PC-3 (cell line): ENCODE data around the gene NTRK1. TPM values are rescaled to one million over a fixed set of nuclear protein-coding genes. Genes with fewer than 3 reads are reported as not detected.

Source experiments
- ATAC-seq: fragments of 200-7000 bp; cut with Tn5 transposase; 2 replicates; pipeline ENCODE4 v1.9.1; 2020; ENCODE audit warnings: mild to moderate bottlenecking, moderate library complexity
- BruUV-seq: library from RNA; stranded (reverse); fragments of 400-500 nt; replicated peaks from 2 replicates; lab custom pipeline; 2021; lab: Mats Ljungman, UMichigan
- CTCF ChIA-PET: fragments of 300-600 bp; sonication (Branson Sonifier 250); formaldehyde crosslinking; loops from one replicate; lab custom pipeline; 2022; ENCODE audit warnings: antibody characterized with exemption; lab: Charles Lee
- POLR2A ChIA-PET: fragments of 300-600 bp; sonication (Branson Sonifier 250); formaldehyde crosslinking; loops from one replicate; lab custom pipeline; 2022; ENCODE audit warnings: antibody characterized with exemption; ENCODE audit not compliant: unreplicated experiment; lab: Charles Lee
- DNase-seq: peaks from one replicate; pipeline ENCODE4 v3.0.0-alpha.2; 2015
- H2AFZ ChIP-seq: fragments of 300-600 bp; sonication (generic); 2 replicates; pipeline ENCODE4 v1.6.0; 2016; ENCODE audit warnings: antibody characterized with exemption, low read length
- H3F3A ChIP-seq: fragments of 300-600 bp; sonication (generic); one replicate; pipeline ENCODE4 v1.6.0; 2017; ENCODE audit warnings: antibody characterized with exemption, low read length, control low read depth, mild to moderate bottlenecking; ENCODE audit not compliant: unreplicated experiment
- H3K27ac ChIP-seq: fragments of 300-600 bp; sonication (generic); 2 replicates; pipeline ENCODE4 v1.5.1; 2016; ENCODE audit warnings: mild to moderate bottlenecking, low read length
- H3K27me3 ChIP-seq: fragments of 300-600 bp; sonication (generic); 2 replicates; pipeline ENCODE4 v1.6.1; 2016; ENCODE audit warnings: low read length, mixed read lengths
- H3K36me3 ChIP-seq: fragments of 300-600 bp; sonication (generic); 2 replicates; pipeline ENCODE4 v1.6.1; 2016; ENCODE audit warnings: low read depth, mixed run types, low read length, mixed read lengths
- H3K4me1 ChIP-seq: fragments of 300-600 bp; sonication (generic); 2 replicates; pipeline ENCODE4 v1.5.1; 2016; ENCODE audit warnings: low read length; ENCODE audit not compliant: insufficient read depth
- H3K4me2 ChIP-seq: fragments of 300-600 bp; sonication (generic); 2 replicates; pipeline ENCODE4 v1.6.0; 2016; ENCODE audit warnings: low read length
- H3K4me3 ChIP-seq: fragments of 300-600 bp; sonication (generic); 2 replicates; pipeline ENCODE4 v1.5.1; 2016; ENCODE audit warnings: mild to moderate bottlenecking, low read length, mixed read lengths
- H3K79me2 ChIP-seq: fragments of 300-600 bp; sonication (generic); 2 replicates; pipeline ENCODE4 v1.6.1; 2017; ENCODE audit warnings: low read length, mixed read lengths
- H3K9ac ChIP-seq: fragments of 300-600 bp; sonication (generic); 2 replicates; pipeline ENCODE4 v1.6.0; 2016; ENCODE audit warnings: mild to moderate bottlenecking, low read length
- H3K9me2 ChIP-seq: fragments of 300-600 bp; sonication (generic); replicated peaks from 2 replicates; pipeline ENCODE4 v1.6.1; 2016; ENCODE audit warnings: mixed run types, low read length, mixed read lengths
- H3K9me3 ChIP-seq: fragments of 300-600 bp; sonication (generic); 2 replicates; pipeline ENCODE4 v1.6.1; 2016; ENCODE audit warnings: low read length, mixed read lengths
- H4K20me1 ChIP-seq: fragments of 300-600 bp; sonication (generic); 2 replicates; pipeline ENCODE4 v1.6.1; 2016; ENCODE audit warnings: low read length, mixed read lengths
- EZH2 ChIP-seq: fragments of 300-600 bp; sonication (generic); IDR thresholded peaks from one replicate; pipeline ENCODE4 v1.6.1; 2017; ENCODE audit warnings: antibody characterized with exemption, mild to moderate bottlenecking, low read length; ENCODE audit not compliant: unreplicated experiment
- EZH2phosphoT487 ChIP-seq: fragments of 300-600 bp; sonication (generic); IDR thresholded peaks from 2 replicates; pipeline ENCODE4 v1.6.1; 2018; ENCODE audit warnings: mild to moderate bottlenecking, antibody characterized with exemption, low read length, borderline replicate concordance
- intact Hi-C: fragments of 100-400 bp; cut with micrococcal nuclease; formaldehyde crosslinking; loops from 2 replicates; pipeline ENCODE4 v1.9.0; 2023
- total RNA-seq: library from RNA; depleted of rRNA; stranded (reverse); fragments of >200 nt; gene quantifications from 2 replicates; pipeline ENCODE4 v1.2.3, GENCODE V29; 2014
- TF ChIP-seq, protein P1 (sequence below): fragments of 300-600 bp; sonication (generic); conservative IDR thresholded peaks from 2 replicates; pipeline ENCODE4 v1.5.1; 2017; ENCODE audit warnings: antibody characterized with exemption, low read depth, mild to moderate bottlenecking, low read length

The NTRK1 gene
- total RNA-seq, 1 experiment from 2014 or later: 0.15 TPM

DNA sequence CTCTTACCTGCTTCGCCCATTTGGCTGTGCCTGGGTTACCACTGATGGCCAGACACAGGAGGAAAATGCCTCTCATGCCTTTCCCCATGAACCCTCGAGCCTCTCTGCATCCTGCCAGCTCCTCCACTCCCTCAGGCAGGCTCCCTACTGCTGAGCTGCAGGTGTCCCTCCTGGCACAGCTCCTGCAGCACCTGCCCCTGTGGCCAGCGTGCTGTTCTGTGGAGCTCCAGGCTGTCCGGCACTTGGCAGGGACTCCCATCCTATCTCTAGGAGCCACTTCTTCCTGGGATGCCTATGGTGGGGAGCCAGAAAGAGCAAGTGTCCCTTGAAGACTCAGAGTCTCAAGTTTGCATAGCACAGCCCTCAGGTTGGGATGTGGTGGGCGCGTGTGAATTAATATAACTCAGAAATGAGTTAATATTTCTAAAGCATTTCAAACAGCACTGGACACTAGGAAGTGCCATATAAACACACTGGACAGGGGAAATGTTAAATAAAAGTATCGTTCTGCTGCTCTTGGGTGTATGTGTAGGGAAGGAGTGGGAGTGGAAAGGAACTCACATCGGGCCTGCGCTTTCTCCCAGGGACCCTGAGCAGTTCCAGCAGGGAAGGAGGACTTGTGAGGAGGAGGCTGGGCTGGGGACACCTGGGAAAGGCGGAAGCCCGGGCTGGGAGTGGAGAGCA, 62.5 kb downstream of the NTRK1 start:
- CTCF ChIA-PET: interaction anchor here (1.0 kb wide), 1 partner anchor 65 kb away, joined by 3 read pairs; no protein-coding TSS in a partner anchor
- H2AFZ ChIP-seq: no peak overlapping the region
- POLR2A ChIA-PET: no interaction called here
- H3K27ac ChIP-seq: no peak overlapping the region
- H3K27me3 ChIP-seq: no peaks in the 10 kb centered on the region
- no peaks in the 10 kb centered on the region for H3K36me3 ChIP-seq
- DNase-seq: no peak
- H3K9me3 ChIP-seq: no peaks in the 10 kb centered on the region
- H4K20me1 ChIP-seq: no peaks in the 10 kb centered on the region
- H3K79me2 ChIP-seq: no peaks in the 10 kb centered on the region
- no peak overlapping the region for H3K9ac ChIP-seq
- no peaks in the 10 kb centered on the region for H3K9me2 ChIP-seq
- intact Hi-C loops: no loop called here
- ATAC-seq: no peak
- no peak overlapping the region for H3K4me2 ChIP-seq
- H3K4me1 ChIP-seq: peaks cover 31% of the 10 kb centered on the region
- BruUV-seq: no TSS peak
- peaks cover 6% of the 10 kb centered on the region for H3F3A ChIP-seq
- TF ChIP-seq EZH2 (no peak), EZH2phosphoT487 (no peak)
- TF ChIP-seq, protein P1, sequence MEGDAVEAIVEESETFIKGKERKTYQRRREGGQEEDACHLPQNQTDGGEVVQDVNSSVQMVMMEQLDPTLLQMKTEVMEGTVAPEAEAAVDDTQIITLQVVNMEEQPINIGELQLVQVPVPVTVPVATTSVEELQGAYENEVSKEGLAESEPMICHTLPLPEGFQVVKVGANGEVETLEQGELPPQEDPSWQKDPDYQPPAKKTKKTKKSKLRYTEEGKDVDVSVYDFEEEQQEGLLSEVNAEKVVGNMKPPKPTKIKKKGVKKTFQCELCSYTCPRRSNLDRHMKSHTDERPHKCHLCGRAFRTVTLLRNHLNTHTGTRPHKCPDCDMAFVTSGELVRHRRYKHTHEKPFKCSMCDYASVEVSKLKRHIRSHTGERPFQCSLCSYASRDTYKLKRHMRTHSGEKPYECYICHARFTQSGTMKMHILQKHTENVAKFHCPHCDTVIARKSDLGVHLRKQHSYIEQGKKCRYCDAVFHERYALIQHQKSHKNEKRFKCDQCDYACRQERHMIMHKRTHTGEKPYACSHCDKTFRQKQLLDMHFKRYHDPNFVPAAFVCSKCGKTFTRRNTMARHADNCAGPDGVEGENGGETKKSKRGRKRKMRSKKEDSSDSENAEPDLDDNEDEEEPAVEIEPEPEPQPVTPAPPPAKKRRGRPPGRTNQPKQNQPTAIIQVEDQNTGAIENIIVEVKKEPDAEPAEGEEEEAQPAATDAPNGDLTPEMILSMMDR: no peak
- no peak overlapping the region for H3K4me3 ChIP-seq

DNA sequence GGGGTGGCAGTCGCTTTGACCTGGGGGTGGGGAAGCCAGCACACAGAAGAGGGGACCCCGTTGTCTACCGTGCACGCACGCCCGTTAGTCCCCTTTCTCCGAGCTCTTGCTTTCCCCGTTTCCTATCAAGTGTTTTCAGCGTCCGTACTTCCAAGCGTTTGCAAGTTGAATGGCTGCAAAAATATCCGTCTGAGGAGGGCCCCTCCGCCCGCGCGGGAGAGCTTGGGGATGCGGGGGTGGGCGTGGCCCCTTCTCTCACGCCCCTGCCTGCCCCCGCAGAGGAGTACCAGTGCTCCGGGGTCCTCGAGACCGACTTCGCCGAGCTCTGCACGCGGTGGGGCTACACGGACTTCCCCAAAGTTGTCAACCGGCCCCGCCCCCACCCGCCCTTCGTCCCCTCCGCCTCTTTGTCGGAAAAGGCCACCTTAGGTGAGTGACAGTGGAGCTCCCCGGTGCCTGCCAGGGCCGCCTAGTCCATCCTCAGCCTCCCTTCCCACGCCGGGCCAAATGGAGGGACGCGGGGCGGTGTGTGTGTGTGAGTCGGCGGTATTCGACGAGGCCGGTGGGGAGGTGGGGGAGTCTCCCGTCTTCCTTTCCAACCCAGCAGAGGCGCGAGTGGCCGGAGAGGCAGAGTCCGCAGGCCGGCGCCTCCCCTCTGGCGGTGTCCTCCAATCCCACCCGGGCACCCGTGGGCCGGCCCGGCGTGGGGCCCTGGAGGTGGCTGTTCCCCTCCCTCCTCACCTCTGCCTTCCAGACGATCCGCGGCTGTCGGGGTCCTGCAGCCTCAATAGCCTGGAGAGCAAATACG, 63.2 kb downstream of the NTRK1 start:
- H3K27me3 ChIP-seq: no peaks in the 10 kb centered on the region
- ATAC-seq (no peak), DNase-seq (no peak)
- no peaks in the 10 kb centered on the region for H3K9me2 ChIP-seq
- no peak overlapping the region for H3K27ac ChIP-seq
- H3K79me2 ChIP-seq: no peaks in the 10 kb centered on the region
- H3K4me2 ChIP-seq: no peak overlapping the region
- POLR2A ChIA-PET: no interaction called here
- CTCF ChIA-PET: interaction anchor here (1.0 kb wide), 1 partner anchor 66 kb away, joined by 3 read pairs; no protein-coding TSS in a partner anchor
- H3K9me3 ChIP-seq: no peaks in the 10 kb centered on the region
- H3K4me3 ChIP-seq: no peak overlapping the region
- H4K20me1 ChIP-seq: no peaks in the 10 kb centered on the region
- peaks cover 6% of the 10 kb centered on the region for H3F3A ChIP-seq
- intact Hi-C loops: no loop called here
- no peak overlapping the region for H2AFZ ChIP-seq
- no peaks in the 10 kb centered on the region for H3K36me3 ChIP-seq
- peaks cover 30% of the 10 kb centered on the region for H3K4me1 ChIP-seq
- TF ChIP-seq, protein P1: no peak
- TF ChIP-seq EZH2phosphoT487 (no peak), EZH2 (no peak)
- H3K9ac ChIP-seq: no peak overlapping the region
- no TSS peak for BruUV-seq
